Myocyte (in vitro differentiated cells): ENCODE results near the gene BCL3. TPM values are rescaled to one million over a fixed set of nuclear protein-coding genes. Genes with fewer than 3 reads are reported as not detected.

Experiments
- DNase-seq: peaks from one replicate; pipeline ENCODE4 v3.0.0-alpha.2; 2012; ENCODE audit warnings: low read depth
- total RNA-seq: library from RNA; depleted of rRNA; stranded (reverse); fragments of >200 nt; gene quantifications from 2 replicates; pipeline ENCODE4 v1.2.3, GENCODE V29; 2014

BCL3 gene
- total RNA-seq, 1 donor from 2014 or later = 25.8 TPM

DNA sequence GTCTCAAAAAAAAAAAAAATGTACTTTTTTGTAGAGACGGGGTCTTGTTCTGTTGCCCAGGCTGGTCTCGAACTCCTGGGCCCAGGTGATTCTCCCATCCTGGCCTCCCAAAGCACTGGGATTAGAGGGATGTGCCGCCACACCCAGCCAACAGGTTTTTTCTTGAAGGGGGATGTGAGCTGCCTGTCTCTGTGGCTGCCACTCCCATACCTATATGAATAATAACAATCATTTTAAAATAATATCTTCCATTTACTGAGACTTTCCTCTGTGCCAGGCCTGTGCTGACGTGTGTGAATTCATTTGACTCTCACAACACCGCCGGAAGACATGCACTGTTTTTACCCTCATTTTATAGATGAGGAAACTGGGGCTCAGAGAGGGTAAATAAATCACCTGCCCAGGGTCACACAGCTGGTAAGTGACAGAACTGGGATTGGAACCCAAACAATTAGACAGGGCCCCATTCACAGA, 7.2 kb upstream of the BCL3 start:
- no peak for DNase-seq

DNA sequence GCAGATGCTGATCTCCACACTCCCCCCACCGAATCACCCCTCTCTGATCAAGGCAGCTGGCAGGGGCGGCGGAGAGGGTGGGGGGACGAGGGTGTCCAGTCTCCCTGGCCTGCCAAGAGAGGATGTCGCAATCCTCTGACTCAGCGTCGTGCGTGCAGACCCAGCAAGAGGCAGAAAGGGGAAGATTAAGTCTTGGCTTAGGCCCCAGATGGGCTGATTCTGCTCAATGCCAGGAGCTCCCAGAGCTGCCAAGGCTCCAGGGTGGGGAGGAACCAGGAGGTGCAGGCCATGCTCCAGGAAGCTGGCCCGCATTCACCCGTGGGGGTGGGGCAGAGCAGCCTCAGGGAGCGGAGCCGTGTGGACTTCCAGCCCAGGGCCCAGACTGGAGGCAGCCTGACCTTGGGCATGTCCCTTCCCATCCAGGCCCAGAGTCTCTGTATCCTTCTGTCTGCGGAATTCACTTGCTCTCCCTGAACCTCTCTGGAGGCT, 6.6 kb upstream of the BCL3 start:
- peak; percentile 100 for DNase-seq

DNA sequence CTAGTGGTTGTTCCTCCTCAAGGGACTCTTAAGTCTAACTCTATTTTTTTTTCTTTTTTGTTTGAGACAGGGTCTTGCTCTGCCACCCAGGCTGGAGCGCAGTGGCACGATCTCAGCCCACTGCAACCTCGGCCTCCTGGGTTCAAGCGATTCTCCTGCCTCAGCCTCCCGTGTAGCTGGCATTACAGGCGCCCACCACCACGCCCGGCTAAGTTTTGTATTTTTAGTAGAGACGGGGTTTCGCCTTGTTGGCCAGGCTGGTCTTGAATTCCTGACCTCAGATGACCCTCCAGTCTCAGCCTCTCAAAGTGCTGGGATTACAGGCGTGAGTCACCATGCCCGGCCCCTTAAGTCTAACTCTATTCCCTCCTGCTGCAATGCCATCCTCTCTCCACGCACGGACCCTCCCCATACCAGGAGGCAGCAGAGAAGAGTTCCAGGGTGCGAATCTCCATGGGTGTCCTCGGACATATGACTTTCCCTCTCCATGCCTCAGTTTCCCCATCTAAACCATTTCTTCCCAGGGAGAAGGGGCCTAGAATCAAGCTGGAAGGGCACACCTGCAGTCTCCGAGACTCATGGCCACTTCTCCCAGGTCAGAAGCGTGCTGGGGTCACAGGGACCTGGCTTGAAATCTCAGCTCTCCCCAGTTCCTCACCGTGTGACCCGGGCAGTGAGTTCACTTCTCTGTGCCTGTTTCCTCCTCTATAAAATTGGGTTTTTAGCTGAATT, 6.0 kb upstream of the BCL3 start:
- DNase-seq = peak; percentile 71

DNA sequence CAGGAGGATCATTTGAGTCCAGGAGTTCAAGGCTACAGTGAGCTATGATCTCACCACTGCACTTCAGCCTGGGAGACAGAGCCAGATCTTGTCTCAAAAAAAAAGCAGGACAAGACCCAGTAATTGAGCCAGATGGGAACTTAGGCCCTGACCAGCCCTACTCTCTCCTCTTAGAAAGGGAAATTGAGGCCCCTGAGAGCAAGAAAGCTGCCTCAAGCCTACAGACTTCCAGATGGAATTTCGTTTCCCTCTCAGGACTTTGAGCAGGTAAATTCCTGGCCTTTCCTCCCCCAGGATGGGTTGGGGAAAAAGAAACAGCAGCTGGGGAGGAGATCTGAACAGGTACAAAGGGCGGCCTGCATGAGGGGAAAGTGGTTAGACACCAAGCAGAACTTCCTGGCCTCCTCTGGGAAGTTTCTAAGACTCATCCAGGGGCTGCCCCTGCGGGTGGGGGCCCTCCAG, 3.6 kb upstream of the BCL3 start:
- no peak for DNase-seq

DNA sequence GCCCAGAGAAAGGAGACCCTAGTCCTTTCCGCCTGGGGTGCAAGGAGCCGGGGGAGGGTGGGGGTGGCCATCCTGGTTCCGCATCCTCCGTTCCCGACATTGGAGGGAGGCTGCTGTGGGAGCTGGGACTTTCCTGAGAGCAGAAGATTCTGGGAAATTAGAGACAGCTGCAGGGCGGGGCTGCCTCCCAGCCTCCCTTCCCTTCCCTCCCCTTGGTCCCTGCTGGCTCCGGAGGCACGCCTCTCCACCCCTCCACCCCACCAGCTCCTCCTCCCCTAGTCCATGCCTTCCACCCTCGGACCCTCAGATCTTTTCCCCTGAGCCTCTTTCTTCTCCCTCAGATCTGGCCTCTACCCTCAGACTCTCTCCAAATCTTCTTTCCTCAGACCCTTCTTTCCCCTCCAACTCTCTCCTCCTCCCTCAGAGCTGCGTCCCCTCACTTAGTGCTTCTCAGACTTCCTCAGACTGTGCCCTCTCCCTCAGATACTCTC, 3.1 kb upstream of the BCL3 start:
- DNase-seq = peak; percentile 91

DNA sequence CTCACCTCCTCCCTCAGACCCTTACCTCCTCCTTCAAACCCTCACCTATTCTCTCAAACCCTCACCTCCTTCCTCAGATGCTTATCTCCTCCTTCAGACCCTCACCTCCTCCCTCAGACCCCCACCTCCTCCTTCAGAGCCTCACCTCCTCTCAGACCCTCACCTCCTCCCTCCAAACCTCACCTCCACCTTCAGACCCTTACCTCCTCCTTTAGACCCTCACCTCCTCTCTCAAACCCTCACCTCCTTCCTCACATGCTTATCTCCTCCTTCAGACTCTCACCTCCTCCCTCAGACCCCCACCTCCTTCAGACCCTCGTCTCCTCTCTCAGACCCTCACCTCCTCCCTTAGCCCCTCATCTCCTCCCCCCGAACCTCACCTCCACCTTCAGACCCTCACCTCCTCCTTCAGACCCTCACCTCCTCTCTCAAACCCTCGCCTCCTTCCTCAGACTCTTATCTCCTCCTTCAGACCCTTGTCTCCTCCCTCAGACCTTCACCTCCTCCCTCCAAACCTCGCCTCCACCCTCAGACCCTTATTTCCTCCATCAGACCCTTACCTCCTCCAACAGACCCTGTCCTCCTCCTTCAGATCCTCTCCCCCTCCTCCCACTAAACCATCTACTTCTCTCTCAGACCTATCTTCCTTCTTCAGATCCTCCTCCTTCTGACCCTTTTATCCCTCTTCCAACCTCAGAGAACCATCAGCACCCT, 2.5 kb upstream of the BCL3 start:
- no peak for DNase-seq

DNA sequence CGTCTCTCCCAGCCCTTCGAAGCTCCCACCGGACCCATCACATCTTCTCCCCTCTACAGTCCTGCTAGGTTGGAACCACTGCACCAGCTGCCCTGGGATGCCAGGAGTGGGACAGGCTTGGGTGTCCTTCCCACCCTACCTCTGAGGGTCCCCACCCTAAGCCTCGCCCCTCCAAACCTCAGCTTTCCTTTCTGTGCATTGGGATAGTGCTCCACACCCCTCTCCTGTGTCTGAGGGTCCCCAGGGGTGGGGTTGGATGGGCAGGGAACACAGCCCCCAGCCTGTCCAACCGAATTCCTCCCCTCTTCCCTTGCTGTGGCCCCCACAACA, 1.9 kb upstream of the BCL3 start:
- no peak for DNase-seq

DNA sequence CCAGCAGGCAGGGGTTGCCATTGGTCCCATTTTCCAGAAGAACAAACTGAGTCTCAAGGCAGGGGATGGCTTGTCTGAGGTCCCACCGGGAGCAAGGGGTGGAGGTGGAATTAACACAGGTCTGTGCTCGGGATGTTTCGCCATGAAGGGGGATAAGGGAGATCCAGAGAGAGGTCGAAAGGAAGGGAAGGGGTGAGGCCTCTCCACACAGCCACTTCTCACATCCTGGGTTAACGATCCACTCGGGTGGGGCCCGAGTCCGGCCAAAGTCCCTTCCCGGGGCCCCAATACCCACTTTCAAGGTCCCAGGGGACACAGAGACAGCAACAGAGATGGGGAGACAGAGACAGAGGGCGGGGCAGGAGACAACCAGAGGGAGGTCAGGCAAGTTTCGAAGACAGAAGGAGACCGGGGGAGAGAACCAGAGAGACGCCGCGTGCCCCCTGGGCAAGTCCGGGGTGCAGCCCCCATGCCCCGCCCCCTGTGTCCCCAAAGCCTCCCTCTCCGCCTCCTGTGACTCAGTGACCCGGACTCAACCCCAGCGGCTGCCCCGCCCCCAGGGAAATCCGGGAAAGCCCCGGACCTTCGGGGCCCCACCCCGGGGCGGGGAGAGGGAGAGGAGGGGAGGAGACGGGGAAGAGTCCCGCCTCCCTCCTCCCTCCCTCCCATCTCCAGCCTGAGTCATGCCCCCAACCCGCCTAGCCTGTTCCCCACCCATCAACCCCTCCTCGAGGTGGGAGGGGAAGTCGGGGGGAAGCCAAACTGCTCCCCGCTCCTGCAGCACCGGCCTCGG, 1.4 kb upstream of the BCL3 start:
- DNase-seq = peak; percentile 97

DNA sequence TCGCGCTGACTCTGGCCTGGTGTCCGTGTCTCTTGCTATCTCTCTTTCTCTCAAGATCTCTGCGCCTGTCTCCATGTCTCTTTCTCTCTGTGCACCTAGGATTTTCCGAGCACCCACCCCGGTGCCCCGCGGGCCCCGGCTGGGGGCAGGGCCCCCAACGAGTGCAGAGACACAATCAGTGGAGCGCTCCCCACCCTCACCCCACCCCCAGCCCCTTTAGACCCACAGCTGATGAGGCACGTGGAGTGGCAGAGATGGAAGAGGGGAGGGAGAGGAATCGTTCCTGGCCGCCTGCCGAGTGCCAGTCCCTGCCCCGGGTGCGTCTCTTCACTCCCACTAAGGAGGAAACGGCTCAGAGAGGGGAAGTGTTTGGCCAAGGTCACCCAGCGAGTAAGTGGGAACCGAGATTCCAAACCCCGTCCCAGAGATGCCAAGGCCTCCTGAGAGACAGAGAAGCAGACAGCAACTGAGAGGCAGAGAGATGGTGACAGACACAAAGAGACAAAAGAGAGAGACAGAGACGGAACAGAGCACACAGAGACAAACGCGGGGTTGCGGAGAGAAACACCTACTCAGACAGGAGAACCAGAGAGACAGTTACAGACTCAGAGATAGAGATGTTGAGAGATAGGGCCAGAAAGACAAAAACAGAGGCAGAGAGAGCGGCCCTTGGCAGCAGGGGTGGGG, 626 bp upstream of the BCL3 start:
- peak; percentile 91 for DNase-seq

DNA sequence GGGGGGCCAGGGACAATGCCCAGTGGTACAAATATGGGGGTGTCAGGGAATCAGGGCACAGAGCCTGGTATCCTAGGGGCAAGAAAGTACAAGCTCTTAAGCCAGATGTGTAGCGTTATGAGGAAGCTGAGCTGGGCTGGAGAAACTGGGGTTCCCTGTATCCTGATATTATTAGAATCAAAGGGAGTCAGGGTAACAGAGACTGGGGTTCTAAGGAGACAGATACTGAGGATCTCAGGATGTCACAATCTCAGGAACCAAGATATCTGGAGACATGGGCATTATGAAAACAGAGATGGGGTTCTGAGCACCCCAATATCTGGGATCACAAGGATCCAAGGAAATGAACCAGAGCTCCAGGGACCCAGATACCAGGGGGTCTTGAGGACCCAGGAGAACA, 784 bp downstream of the BCL3 start:
- no peak for DNase-seq

DNA sequence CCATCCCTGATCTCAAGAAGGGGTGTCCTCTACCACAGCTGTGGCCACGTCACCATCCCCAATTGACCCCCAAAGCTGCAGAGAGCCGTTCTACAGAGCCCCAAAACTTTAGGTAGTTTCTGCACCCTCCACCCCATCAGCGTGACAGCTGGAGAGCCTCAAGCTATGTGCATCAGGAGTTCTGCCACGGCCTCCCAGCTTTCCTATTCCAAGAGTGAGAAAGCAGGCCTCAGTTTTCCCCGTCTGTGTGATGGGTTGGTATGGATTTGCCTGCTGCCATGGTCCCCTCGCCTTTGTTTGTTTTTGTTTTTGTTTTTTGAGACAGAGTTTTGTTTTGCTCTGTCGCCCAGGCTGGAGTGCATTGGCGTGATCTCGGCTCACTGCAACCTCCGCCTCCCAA, 1.5 kb downstream of the BCL3 start:
- DNase-seq = no peak

DNA sequence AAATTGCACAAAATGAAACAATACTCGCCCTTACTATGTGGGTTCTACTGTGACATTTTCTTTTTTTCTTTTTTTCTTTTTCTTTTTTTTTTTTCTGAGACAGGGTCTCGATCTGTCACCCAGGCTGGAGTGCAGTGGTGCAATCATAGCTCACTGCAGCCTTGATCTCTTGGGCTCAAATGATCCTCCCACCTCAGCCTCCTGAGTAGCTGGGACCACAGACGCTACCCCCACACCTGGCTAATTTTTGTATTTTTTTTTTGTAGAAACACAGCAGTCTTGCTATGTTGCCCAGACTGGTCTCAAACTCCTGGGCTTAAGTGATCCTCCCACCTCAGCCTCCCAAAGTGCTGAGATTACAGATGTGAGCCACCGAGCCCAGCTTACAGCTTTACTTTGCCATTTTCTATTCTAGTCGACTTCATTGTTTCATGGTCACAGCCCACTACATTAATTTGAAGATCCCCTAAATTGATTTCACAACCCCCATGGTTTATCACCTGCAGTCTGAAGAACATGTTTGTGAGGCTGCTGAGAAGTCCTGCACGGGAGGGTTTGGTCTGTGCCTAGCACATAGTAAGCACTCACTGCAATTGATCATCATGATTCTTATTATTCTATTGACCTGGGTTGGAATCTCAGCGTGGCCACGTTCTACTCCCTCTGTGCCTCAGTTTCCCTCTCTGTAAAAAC, 3.8 kb downstream of the BCL3 start:
- DNase-seq = no peak

DNA sequence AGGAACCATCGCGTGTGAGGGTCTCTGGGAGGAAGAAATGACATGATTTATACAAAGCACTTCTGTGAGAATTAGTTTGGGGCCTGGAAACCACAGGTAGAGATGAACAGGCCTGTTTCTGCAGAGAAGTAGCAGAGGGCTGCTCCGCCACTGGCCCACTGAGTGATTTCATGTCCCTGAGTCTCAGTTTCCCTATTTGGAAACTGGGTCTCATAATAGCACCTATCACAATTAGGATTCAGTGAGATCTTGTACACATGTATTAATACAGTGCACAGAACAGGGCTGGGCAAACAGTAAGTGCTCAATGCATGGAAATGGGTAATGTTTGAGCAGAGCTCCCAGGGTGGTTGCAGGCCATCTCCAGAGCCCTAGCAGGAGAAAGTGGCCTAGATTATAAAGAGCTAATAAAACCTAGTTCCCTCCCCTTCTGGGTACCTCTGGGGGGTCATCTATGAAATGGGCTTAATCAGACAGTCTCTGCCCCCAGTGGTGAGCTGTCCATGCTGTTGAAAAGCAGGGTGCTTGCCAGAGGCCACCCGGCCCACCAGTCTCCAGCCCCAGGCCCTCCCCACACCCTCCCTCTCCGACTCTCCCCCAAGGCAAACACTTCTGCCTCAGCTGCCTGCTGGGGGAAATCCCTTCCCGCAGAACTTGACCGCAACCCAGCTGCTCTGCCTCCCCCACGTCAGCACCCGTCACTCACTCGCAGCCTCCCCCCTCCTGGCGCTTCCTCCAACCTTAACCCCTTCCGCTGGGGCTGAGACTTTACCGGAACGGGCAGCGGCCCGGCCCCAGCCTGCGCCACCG, 4.5 kb downstream of the BCL3 start:
- peak; percentile 98 for DNase-seq

DNA sequence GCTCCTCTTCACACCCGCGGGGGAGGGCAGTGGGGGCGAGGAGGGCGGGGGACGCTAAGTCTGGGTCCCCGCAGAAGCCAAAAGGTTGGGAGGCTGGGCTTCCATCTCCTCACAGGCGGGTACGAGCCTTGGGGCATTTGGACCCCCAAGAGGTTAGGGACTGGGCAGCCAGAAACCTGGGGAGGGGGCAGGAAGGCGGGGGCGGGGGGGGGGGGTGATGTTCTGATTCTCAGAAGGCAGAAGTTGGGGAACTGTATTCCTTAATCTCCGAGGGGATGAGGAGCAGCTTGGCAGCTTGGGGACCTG, 5.1 kb downstream of the BCL3 start:
- no peak for DNase-seq

DNA sequence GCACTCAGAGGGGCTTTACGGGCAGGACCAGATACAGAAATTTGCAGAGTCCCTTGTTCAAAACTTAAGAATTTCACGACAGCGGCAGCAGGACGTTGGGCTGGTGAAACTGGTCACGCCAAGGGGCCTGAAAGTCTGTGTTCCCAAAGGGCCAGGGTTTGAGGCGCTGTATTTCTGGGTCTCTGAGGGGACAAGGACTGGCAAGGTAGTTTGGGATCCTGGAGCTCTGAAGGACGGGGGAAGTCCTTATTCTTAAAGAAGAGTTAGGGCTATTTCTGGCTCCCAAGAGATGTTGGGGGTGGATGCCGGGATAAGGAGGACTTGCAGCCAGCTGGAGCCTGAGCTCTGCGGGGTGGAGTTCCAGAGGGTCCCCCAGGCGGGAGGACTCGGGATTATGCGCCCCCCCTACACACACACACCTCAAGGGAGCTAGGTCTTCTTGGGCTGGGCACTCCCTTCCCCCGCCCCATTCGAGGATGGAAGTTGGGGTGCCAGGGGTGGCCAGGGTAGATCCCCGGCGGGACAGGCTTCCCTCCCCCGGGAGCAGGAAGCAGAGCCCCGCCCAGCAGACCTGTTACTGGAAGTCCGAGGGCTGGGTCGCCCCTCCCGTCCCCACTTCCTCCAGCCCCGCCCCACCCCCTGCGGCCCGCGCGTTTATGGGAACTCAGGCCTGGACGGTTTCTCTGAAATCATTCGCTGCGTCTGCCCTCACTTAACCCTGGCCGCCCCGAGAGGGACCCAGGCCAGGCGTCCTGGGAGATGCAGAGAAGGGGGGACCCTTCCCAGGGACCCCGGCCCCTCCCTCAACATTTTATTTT, 5.6 kb downstream of the BCL3 start:
- DNase-seq = peak; percentile 88

DNA sequence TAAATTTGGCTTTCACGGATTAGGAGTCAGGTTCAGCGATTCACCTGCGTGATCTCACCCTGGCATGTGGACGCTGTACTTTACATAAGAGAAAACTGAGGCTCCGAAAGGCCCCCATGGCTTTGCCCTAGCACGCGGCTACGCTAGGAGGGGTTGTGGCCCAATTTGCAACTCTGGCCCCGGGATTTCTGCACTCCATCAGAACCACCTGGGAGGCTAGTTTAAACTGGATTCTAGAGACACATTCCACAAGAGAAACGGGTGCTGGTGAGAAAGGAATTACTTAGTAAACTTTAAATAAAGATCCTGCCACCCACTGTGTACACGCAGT, 6.2 kb downstream of the BCL3 start:
- no peak for DNase-seq

DNA sequence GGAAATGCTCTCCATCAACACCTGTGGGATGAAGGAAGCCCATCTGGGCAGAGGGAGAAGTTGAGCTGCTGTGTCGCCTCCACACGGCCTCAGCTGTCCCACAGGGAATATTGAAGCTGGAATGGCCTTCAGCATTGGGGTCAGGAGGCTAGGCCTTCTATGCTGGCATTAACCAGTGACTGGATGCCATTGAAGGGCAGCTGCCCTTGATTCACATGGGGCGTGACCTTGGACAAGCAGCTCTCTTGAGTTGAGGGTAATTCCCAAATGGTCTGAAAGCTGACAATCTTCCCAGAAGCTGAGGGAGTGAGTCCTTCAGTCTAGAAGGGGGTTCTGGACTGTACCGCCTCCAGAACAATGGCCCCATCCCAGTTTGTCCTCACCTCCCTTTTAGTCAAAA, 6.7 kb downstream of the BCL3 start:
- peak; percentile 76 for DNase-seq

DNA sequence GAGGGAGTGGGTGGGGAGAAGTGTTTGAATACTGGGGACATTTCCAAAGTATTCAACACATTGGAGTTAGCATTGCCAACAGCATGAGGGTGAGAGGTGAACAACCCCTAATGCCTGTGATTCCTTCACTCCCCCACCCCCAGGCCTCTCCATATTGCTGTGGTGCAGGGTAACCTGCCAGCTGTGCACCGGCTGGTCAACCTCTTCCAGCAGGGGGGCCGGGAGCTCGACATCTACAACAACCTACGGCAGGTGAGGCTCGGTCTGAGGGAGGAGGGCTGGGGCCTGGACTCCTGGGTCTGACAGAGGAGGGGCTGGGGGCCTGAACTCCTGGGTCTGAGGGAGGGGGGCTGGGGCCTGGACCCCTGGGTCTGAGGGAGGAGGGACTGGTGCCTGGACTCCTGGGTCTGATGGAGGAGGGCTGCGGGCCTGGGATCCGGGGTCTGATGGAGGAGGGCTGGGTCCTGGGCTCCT, 7.6 kb downstream of the BCL3 start:
- DNase-seq = no peak
